GM21381 (cell line): Measurements from ENCODE around the gene PGD.
"Not testable (repeated sequence)": the region's sequence is repeated elsewhere in the genome, so short reads cannot be mapped to it uniquely, and the experiment has no call there.

Source experiments
- ATAC-seq: cut with Tn5 transposase; IDR thresholded peaks from one replicate; pipeline ENCODE4 v1.9.1; 2021; ENCODE audit warnings: mild to moderate bottlenecking, moderate library complexity; ENCODE audit not compliant: unreplicated experiment

The PGD gene

GRCh38 chr1:10398734-10399443 is at the start of gene PGD:
Gene PGD (plus strand): TSS chr1:10399064. CDS start chr1:10399118, 54 bp downstream.
- ATAC-seq, result peak; percentile 95

- ATAC-seq, result no peak
Measured at GRCh38 chr1:10353282-10353681, 45.6 kb upstream of the PGD start.

GRCh38 chr1:10353693-10354092 is 45.2 kb upstream of the PGD start:
- ATAC-seq, result no peak

GRCh38 chr1:10360045-10360444 is 38.8 kb upstream of the PGD start:
- ATAC-seq, result no peak

GRCh38 chr1:10361515-10361914 is 37.3 kb upstream of the PGD start:
- no peak for ATAC-seq

- no peak for ATAC-seq
Measured at GRCh38 chr1:10368194-10368593, 30.7 kb upstream of the PGD start.

- no peak for ATAC-seq
Measured at GRCh38 chr1:10374442-10374860, 24.4 kb upstream of the PGD start.

- not testable (repeated sequence) for ATAC-seq
Measured at GRCh38 chr1:10377365-10378029, 21.4 kb upstream of the PGD start.

GRCh38 chr1:10378081-10378841 is 20.6 kb upstream of the PGD start:
- no peak for ATAC-seq

- ATAC-seq, result no peak
Measured at GRCh38 chr1:10379101-10379620, 19.7 kb upstream of the PGD start.

- ATAC-seq, result no peak
Measured at GRCh38 chr1:10379676-10380075, 19.2 kb upstream of the PGD start.

GRCh38 chr1:10380594-10381275 is 18.1 kb upstream of the PGD start:
- no peak for ATAC-seq

- ATAC-seq, result no peak
Measured at GRCh38 chr1:10383630-10384029, 15.2 kb upstream of the PGD start.

- no peak for ATAC-seq
Measured at GRCh38 chr1:10384219-10384618, 14.6 kb upstream of the PGD start.

GRCh38 chr1:10386761-10387676 is 11.8 kb upstream of the PGD start:
- ATAC-seq, result no peak

- ATAC-seq, result no peak
Measured at GRCh38 chr1:10387677-10388386, 11.0 kb upstream of the PGD start.

GRCh38 chr1:10388387-10388715 is 10.5 kb upstream of the PGD start:
- ATAC-seq, result no peak

GRCh38 chr1:10389271-10389973 is 9.4 kb upstream of the PGD start:
- ATAC-seq, result no peak

GRCh38 chr1:10396870-10397269 is 2.0 kb upstream of the PGD start:
- no peak for ATAC-seq
